Caco-2 (cell line): Measurements from ENCODE around the gene STK38L. TPM values are rescaled to one million over a fixed set of nuclear protein-coding genes. Genes with fewer than 3 reads are reported as not detected.

ENCODE experiments used
- BruUV-seq: library from RNA; stranded (reverse); fragments of 400-500 nt; replicated peaks from 2 replicates; lab custom pipeline; 2021; lab: Mats Ljungman, UMichigan
- CTCF ChIA-PET: fragments of 300-600 bp; sonication (Branson Sonifier 250); formaldehyde crosslinking; loops from one replicate; lab custom pipeline; 2022; ENCODE audit warnings: antibody characterized with exemption; lab: Charles Lee
- POLR2A ChIA-PET: fragments of 300-600 bp; sonication (Branson Sonifier 250); formaldehyde crosslinking; loops from one replicate; lab custom pipeline; 2022; ENCODE audit warnings: antibody characterized with exemption; lab: Charles Lee
- DNase-seq, 2 experiments: peaks; one replicate each; pipeline versions ENCODE4 v3.0.0 to v3.0.0-alpha.2; 2020 to 2022
- H3K27me3 ChIP-seq: replicated peaks from 2 replicates; pipeline ENCODE4 v1.6.0; 2011; ENCODE audit warnings: low read length; ENCODE audit not compliant: control insufficient read depth, insufficient read depth
- H3K36me3 ChIP-seq: 2 replicates; pipeline ENCODE4 v1.5.1; 2011; ENCODE audit warnings: low read length; ENCODE audit not compliant: control insufficient read depth, insufficient read depth
- H3K4me1 ChIP-seq: fragments of 250-450 bp; sonication (Bioruptor Pico); 2 replicates; pipeline ENCODE4 v1.5.1; 2020; ENCODE audit warnings: mild to moderate bottlenecking
- H3K4me3 ChIP-seq: 2 replicates; pipeline ENCODE4 v1.5.1; 2011; ENCODE audit warnings: low read depth, mild to moderate bottlenecking, control low read depth, low read length
- H3K9me3 ChIP-seq: fragments of 250-450 bp; sonication (Bioruptor Pico); 2 replicates; pipeline ENCODE4 v1.5.1; 2020; ENCODE audit warnings: mild to moderate bottlenecking, moderate library complexity
- H3K27ac Mint-ChIP-seq: one replicate; pipeline ENCODE4 v1.8.0; 2022; ENCODE audit warnings: mixed read lengths; ENCODE audit not compliant: unreplicated experiment
- H3K27me3 Mint-ChIP-seq: one replicate; pipeline ENCODE4 v1.8.0; 2022; ENCODE audit warnings: mixed read lengths; ENCODE audit not compliant: insufficient read depth, unreplicated experiment
- H3K36me3 Mint-ChIP-seq: one replicate; pipeline ENCODE4 v1.8.0; 2022; ENCODE audit warnings: mild to moderate bottlenecking, mixed read lengths; ENCODE audit not compliant: insufficient read depth, unreplicated experiment
- H3K4me1 Mint-ChIP-seq: one replicate; pipeline ENCODE4 v1.8.0; 2022; ENCODE audit warnings: low read depth, mixed read lengths; ENCODE audit not compliant: unreplicated experiment
- H3K4me3 Mint-ChIP-seq: one replicate; pipeline ENCODE4 v1.8.0; 2022; ENCODE audit warnings: mild to moderate bottlenecking, moderate library complexity, mixed read lengths; ENCODE audit not compliant: unreplicated experiment
- H3K9me3 Mint-ChIP-seq: one replicate; pipeline ENCODE4 v1.8.0; 2022; ENCODE audit warnings: mixed read lengths; ENCODE audit not compliant: unreplicated experiment
- CTCF ChIP-seq, 2 experiments: fragments of 200-600 bp in 1 of 2; IDR thresholded peaks; 1 replicate in 1 of 2; 2 replicates in 1 of 2; pipeline versions ENCODE4 v1.5.1 to v1.8.0; 2011 to 2022; ENCODE audit warnings: antibody characterized with exemption in 1 of 2, control low read depth in 1 of 2, inconsistent platforms in 1 of 2, low read depth in 1 of 2, low read length in 1 of 2, mild to moderate bottlenecking in 1 of 2, moderate library complexity in 1 of 2; ENCODE audit not compliant: insufficient read depth in 1 of 2, severe bottlenecking in 1 of 2, unreplicated experiment in 1 of 2
- intact Hi-C: fragments of 100-400 bp; cut with micrococcal nuclease; formaldehyde crosslinking; loops from one replicate; pipeline ENCODE4 v1.10.0; 2022; ENCODE audit not compliant: unreplicated experiment
- total RNA-seq: library from RNA; stranded (reverse); gene quantifications from 2 replicates; pipeline ENCODE4 v1.2.3, GENCODE V29; 2022

The STK38L gene
- total RNA-seq, 1 experiment from 2014 or later = 59.4 TPM

GRCh38 chr12:27293463-27293862, 49.4 kb downstream of the STK38L start:
- ChIA-PET CTCF (no interaction called here), POLR2A (no interaction called here)
- Mint-ChIP-seq H3K27me3 (no peaks in the 10 kb centered on the region), H3K36me3 (peaks cover under 1% of the 10 kb centered on the region), H3K27ac (no peak overlapping the region), H3K9me3 (no peaks in the 10 kb centered on the region), H3K4me3 (no peak overlapping the region), H3K4me1 (peaks cover 12% of the 10 kb centered on the region)
- no peaks in the 10 kb centered on the region for H3K9me3 ChIP-seq
- no peak for DNase-seq
- no peak for TF ChIP-seq CTCF (IDR thresholded peaks at IDR 0.05; ENCODE audit: insufficient read depth in 1 of 2, low read depth in 1 of 2, low read length in 1 of 2, severe bottlenecking in 1 of 2, unreplicated experiment in 1 of 2)
- no TSS peak for BruUV-seq
- intact Hi-C loops = loop anchor here (5.0 kb wide), 1 partner anchor 51 kb away; the partner anchor contains the start of gene STK38L
- H3K4me3 ChIP-seq = no peak overlapping the region
- H3K4me1 ChIP-seq = peaks cover 11% of the 10 kb centered on the region; the same call in 1 of the 2 replicates
- H3K36me3 ChIP-seq = no peaks in the 10 kb centered on the region
- H3K27me3 ChIP-seq = no peaks in the 10 kb centered on the region

- H3K4me3 Mint-ChIP-seq = no peak overlapping the region
- H3K4me1 Mint-ChIP-seq = peaks cover 7% of the 10 kb centered on the region
- no TSS peak for BruUV-seq
- peaks cover 15% of the 10 kb centered on the region for H3K36me3 Mint-ChIP-seq
- CTCF ChIA-PET = interaction anchor here (1.3 kb wide), 1 partner anchor 10 kb away, joined by 5 read pairs; no protein-coding TSS in a partner anchor
- no peaks in the 10 kb centered on the region for H3K9me3 ChIP-seq
- no peaks in the 10 kb centered on the region for H3K9me3 Mint-ChIP-seq
- POLR2A ChIA-PET = no interaction called here
- H3K27me3 Mint-ChIP-seq = no peaks in the 10 kb centered on the region
- no peaks in the 10 kb centered on the region for H3K27me3 ChIP-seq
- no peak for DNase-seq
- TF ChIP-seq CTCF (IDR thresholded peaks at IDR 0.05; ENCODE audit: insufficient read depth in 1 of 2, low read depth in 1 of 2, low read length in 1 of 2, severe bottlenecking in 1 of 2, unreplicated experiment in 1 of 2) = no peak
- no peak overlapping the region for H3K4me3 ChIP-seq
- intact Hi-C loops = no loop called here
- no peaks in the 10 kb centered on the region for H3K36me3 ChIP-seq
- peaks cover 6% of the 10 kb centered on the region; the same call in 1 of the 2 replicates for H3K4me1 ChIP-seq
- H3K27ac Mint-ChIP-seq = no peak overlapping the region
Observed at GRCh38 chr12:27296674-27297073, 52.6 kb downstream of the STK38L start.

- ChIA-PET POLR2A (no interaction called here), CTCF (interaction anchor here (1.3 kb wide), 1 partner anchor 9 kb away, joined by 5 read pairs; no protein-coding TSS in a partner anchor)
- no peaks in the 10 kb centered on the region for H3K27me3 Mint-ChIP-seq
- H3K4me3 ChIP-seq = no peak overlapping the region
- no peaks in the 10 kb centered on the region for H3K9me3 ChIP-seq
- intact Hi-C loops = no loop called here
- H3K4me1 Mint-ChIP-seq = peaks cover 7% of the 10 kb centered on the region
- no TSS peak for BruUV-seq
- no peak for TF ChIP-seq CTCF (IDR thresholded peaks at IDR 0.05; ENCODE audit: insufficient read depth in 1 of 2, low read depth in 1 of 2, low read length in 1 of 2, severe bottlenecking in 1 of 2, unreplicated experiment in 1 of 2)
- no peaks in the 10 kb centered on the region for H3K36me3 ChIP-seq
- H3K36me3 Mint-ChIP-seq = peaks cover 15% of the 10 kb centered on the region
- no peaks in the 10 kb centered on the region for H3K9me3 Mint-ChIP-seq
- H3K27ac Mint-ChIP-seq = no peak overlapping the region
- DNase-seq = no peak
- no peaks in the 10 kb centered on the region for H3K27me3 ChIP-seq
- no peaks in the 10 kb centered on the region for H3K4me1 ChIP-seq
- H3K4me3 Mint-ChIP-seq = no peak overlapping the region
Observed at GRCh38 chr12:27297566-27297965, 53.5 kb downstream of the STK38L start.
